ENCODE measurements around the gene PRMT1.
"Not testable (repeated sequence)": the region's sequence is repeated elsewhere in the genome, so short reads cannot be mapped to it uniquely, and the experiment has no call there.

The PRMT1 gene

DNA sequence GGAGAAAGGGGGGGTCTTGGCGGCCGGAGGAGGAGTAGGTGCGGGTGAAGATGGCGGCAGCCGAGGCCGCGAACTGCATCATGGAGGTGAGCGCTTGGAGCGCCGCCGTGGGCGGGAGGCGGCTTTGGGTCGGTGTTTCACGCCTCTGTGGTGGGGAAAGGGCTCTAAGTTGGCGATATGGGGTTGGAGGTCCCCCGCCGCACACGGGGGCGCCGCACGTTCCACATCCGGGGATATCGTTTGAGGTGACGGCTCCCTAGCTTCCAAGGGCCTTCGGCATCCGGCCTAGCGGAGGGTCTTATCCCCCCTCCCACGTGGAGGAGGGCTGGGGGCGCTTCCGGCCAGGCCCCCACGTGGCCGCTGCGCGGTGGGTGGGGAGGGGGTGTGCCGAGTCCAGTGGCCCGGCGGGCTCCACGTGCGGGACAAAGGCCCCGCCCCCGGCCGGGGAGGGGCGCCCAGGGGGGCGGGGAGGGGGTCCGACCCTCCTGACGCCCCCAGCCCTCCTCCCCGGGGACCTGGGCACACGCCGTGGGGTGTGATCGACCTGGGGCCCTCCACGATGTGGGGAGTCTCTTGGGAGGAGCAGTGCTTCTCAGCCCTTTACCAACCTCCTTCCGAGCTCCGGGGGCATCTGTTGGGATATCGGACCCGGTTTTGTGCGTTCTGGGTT is at the start of gene PRMT1:
PRMT1 (plus strand) TSS at position 41 of the 670 bp plus-strand sequence; CDS start at position 51, 10 bp downstream.
- DNase-seq (ENCODE audit: low read depth in 3 of 3), result peak in 2 of 3 experiments; percentile 14 to 46

DNA sequence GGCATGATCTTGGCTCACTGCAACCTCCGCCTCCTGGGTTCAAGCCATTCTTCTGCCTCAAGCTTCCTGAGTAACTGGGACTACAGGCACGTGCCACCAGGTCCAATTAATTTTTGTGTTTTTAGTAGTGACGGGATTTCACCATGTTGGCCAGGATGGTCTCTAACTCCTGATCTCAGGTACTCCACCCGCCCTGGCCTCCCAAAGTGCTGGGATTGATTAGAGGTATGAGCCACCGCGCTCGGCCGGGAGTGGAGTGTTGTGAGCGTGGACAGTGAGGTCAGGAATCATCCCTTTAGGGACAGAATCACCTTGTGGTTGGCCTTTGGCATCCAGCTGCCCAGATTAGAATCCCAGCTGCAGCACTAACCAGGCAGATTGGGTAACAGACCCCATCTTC is 47.4 kb upstream of the PRMT1 start:
- DNase-seq (ENCODE audit: low read depth in 3 of 3), result no peak

DNA sequence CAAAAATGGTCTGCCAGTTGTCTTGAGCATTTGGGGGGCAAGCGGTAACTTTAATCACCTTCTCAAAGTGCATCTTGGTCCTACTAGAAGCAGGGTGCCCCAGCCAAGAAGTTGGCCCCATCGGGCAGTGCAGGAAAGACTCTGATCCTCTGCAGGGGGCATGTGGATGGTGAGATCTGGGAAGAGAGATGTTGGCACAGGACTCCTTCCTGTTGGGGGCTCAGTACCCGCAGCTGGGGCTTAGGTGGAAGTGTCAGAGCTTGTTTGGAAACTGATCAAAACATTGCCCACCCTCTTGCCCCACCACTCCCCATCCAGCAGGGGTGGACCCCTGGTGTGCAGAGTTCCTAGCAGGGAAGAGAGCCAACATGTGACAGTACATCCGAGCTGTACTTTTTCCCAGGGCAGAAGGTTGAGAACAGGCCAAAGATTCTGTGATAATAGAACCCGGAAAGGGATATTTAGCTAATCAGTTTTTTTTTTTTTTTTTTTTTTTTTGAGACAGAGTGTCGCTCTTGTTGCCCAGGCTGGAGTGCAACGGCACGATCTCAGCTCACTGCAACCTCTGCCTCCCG is 46.0 kb upstream of the PRMT1 start:
- DNase-seq (ENCODE audit: low read depth in 3 of 3), result no peak

DNA sequence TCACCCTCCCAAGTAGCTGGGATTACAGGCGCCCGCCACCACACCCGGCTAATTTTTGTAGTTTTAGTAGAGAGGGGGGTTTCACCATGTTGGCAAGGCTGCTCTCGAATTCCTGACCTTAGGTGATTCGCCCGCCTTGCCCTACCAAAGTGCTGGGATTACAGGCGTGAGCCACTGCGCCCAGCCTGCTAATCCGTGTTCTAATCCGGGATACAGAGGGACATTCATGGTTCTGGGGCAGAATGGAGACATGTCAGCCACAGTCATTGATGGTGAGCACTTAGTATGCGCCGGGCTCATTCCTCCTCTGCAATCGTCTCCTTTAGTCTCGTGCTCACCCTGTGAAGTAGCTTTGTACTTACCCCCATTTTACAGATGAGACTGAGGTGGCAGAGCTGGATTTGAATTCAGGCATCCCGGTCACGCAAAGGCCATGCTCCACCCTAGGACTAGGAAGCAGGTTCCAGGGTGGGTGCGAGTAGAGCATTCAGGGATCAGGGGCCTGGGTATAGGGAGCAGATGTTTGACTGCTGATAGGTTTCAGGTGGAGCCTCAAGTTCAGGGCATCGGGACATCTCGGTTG is 45.4 kb upstream of the PRMT1 start:
- no peak for DNase-seq (ENCODE audit: low read depth in 3 of 3)

DNA sequence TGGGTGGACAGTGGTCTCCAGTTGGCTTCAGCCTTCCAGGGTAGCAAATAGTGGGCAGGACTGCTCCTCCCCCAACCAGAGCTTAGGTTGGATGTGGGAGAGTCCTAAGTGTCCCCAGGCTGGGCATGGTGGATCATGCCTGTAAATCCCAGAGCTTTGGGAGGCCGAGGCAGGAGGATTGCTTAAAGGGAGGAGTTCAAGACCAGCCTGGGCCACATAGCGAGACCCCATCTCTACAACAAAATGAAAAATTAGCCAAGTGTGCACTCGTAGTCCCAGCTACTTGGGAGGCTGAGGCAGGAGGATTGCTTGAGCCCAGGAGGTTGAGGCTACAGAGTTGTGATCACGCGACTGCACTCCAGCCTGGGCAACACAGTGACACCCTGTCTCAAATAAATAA is 44.5 kb upstream of the PRMT1 start:
- no peak for DNase-seq (ENCODE audit: low read depth in 3 of 3)

DNA sequence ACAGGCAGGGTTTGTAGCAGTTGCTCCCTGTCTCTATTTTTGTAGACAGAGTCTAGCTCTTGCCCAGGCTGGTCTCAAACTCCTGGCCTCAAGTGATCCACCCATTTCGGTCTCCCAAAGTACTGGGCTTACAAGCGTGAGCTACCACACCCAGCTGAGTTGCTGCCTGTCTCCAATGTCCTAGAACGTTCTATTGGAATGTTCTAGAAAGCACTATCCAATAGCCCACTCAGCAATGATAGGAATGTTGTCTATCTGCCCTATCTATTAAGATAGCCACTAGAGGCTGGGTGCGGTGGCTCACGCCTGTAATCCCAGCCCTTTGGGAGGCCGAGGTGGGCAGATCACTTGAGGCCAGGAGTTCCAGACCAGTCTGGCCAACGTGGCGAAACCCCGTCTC is 43.8 kb upstream of the PRMT1 start:
- not testable (repeated sequence) for DNase-seq (ENCODE audit: low read depth in 3 of 3)

DNA sequence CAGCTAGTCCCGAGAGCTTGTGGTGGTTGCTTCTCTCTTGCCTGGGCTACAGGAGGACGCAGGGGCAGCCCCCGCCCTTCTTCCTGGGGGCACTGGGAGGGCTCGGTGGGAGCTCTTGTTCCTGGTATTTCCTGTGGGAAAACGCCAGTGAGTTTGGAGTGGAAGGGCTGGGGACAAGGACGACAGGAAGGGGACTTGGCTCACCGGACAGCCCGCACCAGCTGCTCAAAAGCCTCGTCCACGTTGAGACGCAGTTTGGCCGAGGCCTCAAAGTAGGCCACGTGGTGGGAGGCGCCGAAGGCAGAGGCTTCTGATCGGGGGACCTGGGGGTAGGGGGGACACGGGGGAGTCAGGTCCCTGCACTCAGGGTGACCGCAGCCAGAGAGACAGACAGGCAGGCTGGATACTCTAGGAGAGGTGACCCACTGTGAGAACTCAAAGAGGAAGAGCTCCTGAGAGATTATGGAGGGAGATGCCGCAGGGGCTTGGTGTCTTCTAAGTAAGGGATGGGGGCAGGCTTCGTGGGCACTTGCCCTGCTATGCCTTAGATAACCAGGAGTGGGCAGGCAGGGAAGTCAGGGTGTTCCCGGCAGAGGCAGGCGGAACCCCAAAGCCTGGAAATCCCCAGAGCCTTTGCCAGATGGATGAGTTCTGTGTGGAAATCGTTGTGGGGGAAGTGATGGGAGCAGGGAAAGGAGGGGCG is 41.4 kb upstream of the PRMT1 start:
- DNase-seq (ENCODE audit: low read depth in 3 of 3), result no peak

DNA sequence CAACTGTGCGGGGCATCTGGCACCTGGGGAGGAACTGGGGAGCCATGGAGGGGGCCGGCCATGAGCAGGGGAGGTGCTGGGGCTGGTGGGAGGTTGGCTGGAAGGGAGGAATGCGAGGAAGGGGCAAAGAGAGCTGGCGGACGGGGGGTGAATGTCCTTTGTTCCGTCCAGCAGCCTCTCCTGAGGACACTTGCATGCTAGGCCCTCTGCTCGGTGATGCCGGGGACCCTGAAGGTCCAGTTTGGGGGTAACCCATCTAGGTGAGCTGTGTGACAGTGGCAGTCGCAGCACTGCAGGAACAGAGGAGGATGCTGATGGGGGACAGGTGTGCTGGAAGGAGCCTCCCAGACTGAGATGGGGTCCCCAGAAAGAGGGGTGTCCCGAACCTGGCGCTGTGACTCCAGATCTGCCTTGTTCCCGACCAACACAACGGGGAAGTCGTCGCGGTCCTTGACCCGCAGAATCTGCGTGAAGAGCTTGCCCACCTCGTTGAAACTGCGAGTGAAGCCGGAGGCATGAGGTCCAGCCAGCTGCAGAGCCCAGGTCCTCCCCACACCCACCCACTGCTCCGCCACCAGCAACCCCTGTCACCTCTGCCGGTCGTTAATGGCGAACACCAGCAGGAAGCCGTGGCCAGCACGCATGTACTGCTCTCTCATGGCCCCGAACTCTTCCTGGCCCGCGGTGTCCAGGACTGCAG is 40.7 kb upstream of the PRMT1 start:
- no peak for DNase-seq (ENCODE audit: low read depth in 3 of 3)

DNA sequence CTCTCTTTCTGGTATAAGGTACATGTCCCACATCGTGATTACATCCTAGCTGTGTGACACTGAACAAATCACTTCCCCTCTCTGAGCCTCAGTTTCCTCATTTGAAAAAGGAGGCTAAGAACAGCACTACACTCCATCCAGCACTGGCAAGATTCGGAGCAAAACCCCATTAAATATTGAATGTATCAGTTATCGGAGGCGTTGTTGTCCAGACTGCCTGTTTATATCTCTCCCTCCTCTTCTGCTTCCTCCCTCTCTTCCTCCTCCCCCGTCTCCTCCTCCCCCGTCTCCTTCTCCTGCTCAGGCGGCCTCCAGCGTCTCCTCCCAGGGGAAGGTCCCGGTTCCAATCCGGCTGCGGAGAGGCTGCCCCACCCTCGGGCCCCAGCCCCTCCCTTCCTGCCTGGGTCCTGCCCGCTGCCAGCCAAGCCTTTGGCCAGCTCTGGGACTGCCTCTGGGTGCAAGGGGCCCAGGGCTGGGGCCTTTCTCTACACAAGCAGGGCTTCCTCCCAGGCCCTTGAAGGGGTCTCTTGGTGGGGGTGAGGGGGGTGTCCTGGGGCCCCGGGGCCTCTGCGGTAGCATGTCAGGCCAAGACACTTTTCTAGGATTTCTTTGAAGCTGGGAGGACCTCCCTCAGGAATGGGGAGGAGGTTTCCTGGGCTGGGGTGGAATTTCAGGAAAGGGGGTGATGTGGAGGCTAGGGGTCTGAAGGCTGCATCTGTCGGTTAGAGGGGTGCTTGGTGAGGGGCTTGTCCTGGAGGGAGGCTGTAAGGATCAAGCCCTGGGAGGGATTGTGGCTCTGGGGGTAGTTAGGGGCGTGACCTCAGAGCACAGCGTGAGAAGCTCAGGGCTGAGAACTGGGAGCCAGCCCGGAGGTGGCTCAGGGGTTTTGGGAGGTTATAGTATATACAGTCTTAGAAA is 39.0 kb upstream of the PRMT1 start:
- no peak for DNase-seq (ENCODE audit: low read depth in 3 of 3)

DNA sequence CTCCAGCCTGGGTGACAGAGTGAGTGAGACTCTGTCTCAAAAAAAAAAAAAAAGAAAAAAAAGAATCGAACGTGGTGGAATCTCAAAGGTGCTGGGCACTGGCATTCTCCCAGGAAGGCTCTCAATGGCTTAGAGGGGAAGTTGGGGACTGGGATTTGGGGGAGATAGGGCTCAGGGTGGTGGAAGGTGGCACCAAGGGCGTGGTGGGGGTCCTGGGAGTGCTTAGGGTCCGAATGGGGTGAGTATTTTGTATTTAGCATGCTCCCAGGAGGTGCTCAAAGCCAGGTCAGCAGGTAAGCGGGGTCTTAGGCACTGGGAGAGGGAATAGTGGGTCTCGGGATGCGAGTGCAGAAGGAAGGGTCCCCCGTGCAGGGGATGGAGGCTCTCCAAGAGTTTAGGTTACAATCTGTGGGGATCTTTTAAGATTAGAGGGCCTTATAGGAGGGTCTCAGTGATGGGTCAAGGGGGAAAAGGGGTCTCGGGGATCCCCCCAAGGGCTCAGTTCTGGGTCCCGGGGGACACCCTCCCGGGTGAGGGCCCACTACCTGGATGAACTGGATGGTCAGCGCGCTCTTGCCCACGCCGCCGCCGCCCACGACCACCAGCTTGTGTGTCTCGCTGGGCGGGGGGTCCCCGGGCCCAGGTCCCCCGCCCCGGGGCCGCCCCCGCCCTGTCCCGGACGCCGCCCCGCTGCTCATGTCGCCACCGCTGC is 37.5 kb upstream of the PRMT1 start:
- DNase-seq (ENCODE audit: low read depth in 3 of 3), result no peak

DNA sequence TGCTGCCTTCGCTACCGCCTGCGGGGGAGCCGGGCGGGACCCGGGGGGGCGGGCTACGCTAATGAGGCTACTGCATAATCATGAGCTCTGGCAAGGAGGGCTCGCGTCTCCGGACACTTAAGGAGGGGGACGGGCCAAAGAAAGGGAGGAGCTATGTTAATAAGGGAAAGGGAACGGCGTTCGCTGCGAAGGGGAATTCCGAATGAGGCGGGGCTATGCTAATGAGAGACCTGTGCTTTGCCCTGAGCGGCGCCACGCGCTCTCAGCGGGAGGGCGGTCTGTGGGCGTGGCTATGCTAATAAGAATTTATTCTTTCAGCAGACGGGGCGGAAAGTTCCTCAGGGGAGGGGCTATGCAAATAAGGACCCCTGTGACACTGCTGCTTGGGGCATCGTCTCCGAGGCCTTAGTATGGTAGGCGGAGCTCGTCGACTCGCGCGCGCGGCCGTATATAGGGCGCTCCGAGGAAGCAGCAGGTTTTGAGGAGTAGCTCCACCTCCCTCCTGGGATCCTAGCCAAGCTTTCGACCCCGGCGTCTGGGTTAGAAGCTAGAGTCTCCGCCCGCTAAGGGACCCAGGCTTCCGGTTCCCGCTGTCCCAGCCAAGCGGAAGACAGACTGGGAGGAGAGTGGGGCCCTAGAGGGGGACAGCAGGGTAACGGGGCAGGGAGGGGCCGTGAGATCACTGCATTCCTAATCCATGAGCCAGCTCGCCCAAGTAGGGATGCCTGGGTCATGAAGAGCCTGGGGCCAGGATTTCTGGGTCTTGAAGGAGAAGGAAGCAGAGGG is 36.8 kb upstream of the PRMT1 start, which contains the start of gene RRAS:
RRAS (minus strand) TSS at position 31 of the 786 bp plus-strand sequence. CDS start 45 bp downstream, outside the sequence.
- peak; percentile 99 to 100 (median 99) for DNase-seq (ENCODE audit: low read depth in 3 of 3)

DNA sequence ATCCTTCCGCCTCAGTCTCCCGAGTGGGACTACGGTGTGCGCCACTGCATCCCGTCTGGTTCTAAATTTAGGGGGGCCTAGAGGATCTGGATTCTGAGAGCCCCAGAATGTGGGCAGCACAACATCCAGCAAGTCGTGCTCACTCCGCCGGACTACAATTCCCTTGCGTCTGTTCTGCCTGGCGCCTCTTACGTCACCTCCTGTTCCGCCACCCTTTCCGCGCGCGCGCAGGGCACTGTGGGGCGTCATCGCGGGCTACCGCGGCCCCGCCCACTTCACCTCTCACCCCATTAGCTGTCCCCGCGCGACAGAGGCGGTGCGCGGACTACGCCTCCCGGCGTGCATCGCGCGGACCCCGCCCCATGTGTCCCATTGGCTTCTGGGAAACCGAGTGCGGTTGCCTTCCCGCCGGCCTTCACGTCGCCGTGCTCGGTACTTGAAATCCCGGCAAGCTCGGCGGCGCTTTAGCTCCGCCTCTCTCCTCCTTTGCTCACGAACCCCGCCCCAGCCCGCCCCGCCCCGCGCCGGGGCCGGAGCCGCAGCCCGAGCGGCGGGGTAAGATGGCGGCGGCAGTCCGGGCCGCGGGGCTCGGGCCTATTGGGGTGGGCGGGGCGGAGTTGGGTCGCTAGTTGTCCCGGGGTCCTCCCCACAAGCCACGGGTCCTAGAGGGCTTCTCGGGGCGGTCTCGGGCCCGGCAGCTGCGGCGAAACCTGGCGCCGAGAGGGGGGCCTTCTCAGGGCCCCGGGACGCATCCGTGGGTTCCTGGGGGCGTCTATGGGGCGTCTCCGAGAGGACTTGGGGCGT is 35.2 kb upstream of the PRMT1 start, which contains the start of gene SCAF1:
SCAF1 (plus strand) TSS at position 522 of the 804 bp plus-strand sequence. CDS start 2,818 bp downstream, outside the sequence.
- DNase-seq (ENCODE audit: low read depth in 3 of 3), result peak; percentile 94 to 99 (median 98)

DNA sequence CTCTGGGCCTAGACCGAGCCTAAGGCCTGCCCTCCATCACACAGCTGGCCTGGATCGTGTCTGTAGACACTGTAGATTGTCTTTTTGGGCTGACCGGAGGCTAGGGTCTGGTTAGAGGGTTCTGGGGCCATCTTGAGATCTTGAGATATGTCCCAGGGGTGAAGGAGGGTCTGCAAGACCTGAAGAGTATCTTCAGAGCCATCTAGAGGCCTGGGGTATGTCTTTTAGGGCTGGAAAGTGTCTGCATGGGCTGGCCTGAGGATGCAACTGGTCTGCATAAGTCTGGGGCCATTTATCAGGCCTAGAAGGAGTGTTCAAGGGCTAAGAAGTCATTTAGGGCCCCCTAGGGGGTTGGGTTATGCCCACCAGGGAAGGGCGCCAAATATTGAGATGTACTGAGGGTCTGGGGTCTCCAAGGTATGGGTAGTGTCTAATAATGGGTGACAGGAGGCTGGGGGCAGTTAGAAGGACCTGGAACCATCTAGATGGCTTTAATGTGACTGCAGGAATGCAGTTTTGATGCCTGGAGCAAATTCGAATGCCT is 34.5 kb upstream of the PRMT1 start:
- no peak for DNase-seq (ENCODE audit: low read depth in 3 of 3)

DNA sequence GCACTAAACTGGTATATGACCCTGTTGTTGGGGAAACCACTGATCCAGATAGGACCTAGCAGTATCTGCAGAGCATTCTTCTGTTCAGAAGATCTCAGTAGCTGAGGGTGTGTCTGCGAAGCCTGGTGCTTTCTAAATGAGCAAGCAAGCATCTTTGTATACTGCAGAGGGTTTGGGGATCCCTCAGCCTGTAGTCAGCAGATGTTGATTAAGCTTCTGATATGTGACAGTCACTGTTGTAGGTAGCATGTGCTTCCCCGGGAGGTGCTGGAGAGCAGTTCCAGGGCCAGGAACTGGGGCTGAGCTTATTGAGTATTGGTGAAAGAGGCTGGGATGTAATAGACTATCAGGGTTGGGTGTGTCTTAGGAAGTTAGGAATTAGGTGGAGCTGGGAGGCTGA is 33.6 kb upstream of the PRMT1 start:
- no peak for DNase-seq (ENCODE audit: low read depth in 3 of 3)

DNA sequence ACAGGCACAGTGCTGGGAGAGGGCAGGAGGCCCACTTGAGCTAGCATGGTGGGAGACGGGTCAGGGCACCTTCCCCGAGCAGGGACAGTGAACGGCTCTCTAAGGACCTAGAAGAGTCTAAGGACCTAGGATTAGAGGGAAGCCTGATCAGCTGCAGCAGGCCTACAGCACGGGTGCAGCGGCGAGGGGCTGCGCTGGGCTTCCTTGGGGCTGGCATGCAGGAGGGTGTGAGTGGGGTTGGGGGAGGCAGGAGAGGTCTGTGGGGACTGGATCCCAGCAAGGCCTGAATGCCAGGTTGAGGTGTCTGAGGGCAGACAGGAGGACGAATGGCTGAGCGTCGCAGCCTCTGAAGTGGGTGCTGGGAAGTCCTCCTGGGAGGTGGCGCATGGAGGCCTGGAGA is 31.5 kb upstream of the PRMT1 start:
- DNase-seq (ENCODE audit: low read depth in 3 of 3), result no peak

DNA sequence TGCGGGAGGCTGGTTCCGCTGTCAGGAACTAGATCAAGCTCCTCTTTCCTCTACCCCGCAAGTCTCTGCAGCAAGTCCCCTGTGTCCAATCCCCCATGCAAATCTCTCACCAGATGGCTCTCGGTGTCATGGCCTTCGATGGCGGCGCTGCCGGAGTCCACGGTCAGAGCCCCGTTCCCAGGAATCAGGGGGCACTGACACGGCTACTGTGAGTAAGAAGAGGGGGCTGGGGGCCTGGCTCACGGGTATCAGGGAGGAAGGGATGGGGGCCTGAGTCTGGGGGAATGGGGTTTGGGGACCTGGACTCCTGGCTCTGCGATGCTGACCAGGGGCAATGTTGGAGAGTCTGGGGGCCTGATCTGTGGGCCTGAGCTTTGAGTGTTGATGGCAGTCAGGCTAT is 31.1 kb upstream of the PRMT1 start:
- no peak for DNase-seq (ENCODE audit: low read depth in 3 of 3)

DNA sequence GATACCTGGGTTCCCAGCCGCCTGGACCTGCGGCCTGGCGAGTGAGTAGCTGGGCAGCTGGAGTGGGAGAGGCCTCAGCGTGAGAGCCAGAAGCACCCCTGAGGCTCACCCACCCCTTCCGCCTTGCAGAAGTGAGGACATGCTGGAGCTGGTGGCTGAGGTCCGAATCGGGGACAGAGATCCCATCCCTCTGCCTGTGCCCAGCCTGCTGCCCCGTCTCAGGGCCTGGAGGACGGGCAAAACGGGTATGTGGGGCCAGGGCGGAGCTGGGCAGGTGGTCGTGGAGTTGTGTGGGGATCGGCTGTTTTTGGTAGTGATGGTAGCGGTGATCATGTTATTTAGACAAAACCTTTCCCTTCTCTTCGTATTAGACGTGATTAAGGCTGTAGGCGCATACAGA is 30.5 kb upstream of the PRMT1 start:
- DNase-seq (ENCODE audit: low read depth in 3 of 3), result no peak

All from stimulated activated CD4-positive, alpha-beta T cell treated with anti-CD3 and anti-CD28 coated beads, TNF-alpha, amount 100 ng/mL, for 4 hours (primary cell).